ENCODE data around the gene MAP1A. TPM values are rescaled to one million over a fixed set of nuclear protein-coding genes. Genes with fewer than 3 reads are reported as not detected.

Gene MAP1A
- total RNA-seq, 1 experiment from 2014 or later, result 16.4 TPM

DNA sequence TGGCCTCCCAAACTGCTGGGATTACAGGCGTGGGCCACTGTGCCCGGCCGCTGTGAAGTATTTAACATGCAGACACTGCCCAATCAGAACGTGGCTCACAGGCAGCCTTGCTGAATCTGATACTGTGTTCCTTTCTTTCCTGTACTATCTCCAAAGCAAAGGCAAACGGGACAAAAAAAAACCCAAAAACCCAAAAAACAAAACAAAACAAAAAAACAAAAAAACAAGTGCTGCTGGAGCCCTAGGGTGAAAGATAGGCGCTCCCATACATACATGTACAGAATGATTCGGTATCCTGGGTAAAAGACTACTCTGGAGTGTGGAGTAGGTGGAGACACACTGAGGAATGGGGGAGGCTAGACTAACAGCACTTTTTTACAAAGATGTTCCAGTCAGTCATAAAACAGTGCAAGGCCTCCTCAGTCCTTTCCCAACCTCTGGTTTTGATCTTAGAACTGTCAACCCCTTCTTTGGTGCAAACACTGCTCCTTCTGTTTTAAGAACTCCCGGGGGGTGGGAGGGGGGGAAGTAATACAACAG is 7.7 kb upstream of the MAP1A start:
- in situ Hi-C loops (cut with HindIII; ENCODE audit: low sequenced_read_pairs), result no loop called here
- DNase-seq (ENCODE audit: low spot score), result peak; percentile 58

- peak; percentile 99 for DNase-seq (ENCODE audit: low spot score)
- in situ Hi-C loops (cut with HindIII; ENCODE audit: low sequenced_read_pairs), result no loop called here
Measured at GRCh38 chr15:43510200-43511011, 7.0 kb upstream of the MAP1A start.

DNA sequence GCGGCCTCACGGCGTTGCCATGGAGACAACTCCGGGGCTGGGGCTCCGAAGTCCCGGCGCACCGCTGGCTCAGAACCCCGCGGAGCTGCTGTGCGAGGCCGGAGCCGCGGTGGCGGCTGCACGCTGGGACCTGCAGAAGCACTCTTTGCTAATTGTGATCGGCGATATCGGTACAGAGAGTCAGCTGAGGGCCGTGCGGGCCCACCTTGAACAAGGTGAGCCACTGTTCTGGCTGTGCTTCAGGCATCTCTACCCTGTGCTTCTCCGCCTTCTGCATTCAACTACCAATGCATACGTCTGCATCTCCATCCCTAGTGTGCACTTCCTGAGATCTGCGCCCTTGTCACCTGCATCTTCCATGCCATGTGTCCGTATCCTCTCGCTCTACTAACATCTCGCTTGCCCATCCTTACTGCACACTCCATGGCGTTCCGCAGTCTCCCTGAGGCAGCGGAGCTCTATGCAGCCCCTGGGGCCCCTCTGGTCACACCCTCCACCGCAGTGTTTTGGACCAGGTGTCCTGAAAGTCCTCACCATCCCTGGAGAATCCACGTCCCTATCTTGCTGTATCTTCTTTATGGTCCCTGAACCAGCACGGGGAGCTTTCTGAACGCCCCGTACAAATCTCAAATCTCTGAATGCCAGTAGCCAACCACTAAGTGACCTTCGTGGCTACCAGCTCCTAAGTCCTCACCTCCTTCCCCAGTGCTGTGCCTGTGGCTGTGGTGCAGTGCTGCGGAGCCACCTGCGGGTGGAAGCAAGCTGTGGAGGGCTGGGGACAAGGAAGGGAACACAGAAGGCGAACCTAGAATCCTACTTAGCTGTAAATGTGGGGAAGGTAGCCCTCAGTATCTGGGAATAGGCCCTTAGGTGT is 6.2 kb upstream of the MAP1A start:
- DNase-seq (ENCODE audit: low spot score), result peak; percentile 74
- in situ Hi-C loops (cut with HindIII; ENCODE audit: low sequenced_read_pairs), result no loop called here

DNA sequence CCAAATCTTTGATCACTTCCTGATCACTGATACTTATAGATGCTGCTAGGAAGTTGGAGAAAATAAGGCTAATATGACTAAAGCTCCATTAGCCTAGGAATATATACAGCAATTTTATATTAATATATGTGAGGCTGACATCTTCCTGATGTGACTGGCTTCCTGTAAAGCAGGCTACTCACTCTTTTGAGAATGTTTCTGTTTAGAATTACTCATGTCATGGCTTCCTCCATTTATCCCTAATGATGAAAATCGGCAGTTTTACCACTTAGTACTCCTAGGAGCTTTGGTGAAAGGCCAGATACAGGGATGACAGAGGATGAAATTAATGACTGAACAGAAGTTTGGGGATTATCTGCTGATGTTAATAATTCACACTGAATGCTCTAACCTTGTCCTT is 3.9 kb upstream of the MAP1A start:
- in situ Hi-C loops (cut with HindIII; ENCODE audit: low sequenced_read_pairs), result no loop called here
- DNase-seq (ENCODE audit: low spot score), result no peak

- in situ Hi-C loops (cut with HindIII; ENCODE audit: low sequenced_read_pairs), result no loop called here
- peak; percentile 58 for DNase-seq (ENCODE audit: low spot score)
Measured at GRCh38 chr15:43514241-43515057, 3.0 kb upstream of the MAP1A start.

- DNase-seq (ENCODE audit: low spot score), result peak; percentile 22
- in situ Hi-C loops (cut with HindIII; ENCODE audit: low sequenced_read_pairs), result no loop called here
Measured at GRCh38 chr15:43515741-43516140, 1.7 kb upstream of the MAP1A start.

- in situ Hi-C loops (cut with HindIII; ENCODE audit: low sequenced_read_pairs), result no loop called here
- DNase-seq (ENCODE audit: low spot score), result peak; percentile 50
Measured at GRCh38 chr15:43516185-43516584, 1.2 kb upstream of the MAP1A start.

- DNase-seq (ENCODE audit: low spot score), result peak; percentile 61
- in situ Hi-C loops (cut with HindIII; ENCODE audit: low sequenced_read_pairs), result no loop called here
Measured at GRCh38 chr15:43516801-43517353, 531 bp upstream of the MAP1A start.

GRCh38 chr15:43518197-43518761 is 871 bp downstream of the MAP1A start:
- in situ Hi-C loops (cut with HindIII; ENCODE audit: low sequenced_read_pairs), result no loop called here
- DNase-seq (ENCODE audit: low spot score), result peak; percentile 86

DNA sequence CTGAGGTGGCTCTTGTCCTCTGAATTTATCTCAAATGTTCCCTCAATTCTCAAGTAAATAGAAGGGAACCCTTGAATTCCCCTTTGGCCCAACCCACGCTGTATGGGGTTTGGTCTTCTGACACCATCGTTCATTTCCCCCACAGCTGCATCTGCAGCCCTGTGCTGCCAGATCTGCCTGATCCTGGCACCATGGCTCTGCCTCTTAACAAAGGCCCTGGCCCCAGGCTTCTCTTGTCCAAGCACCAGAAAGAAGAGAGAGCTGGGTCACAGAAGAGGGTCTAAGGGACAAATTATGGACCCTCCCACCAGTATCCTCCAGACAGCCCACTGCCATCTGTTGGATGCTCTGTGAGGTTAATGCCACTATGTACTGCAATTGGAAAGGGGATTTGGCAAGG is 1.8 kb downstream of the MAP1A start:
- DNase-seq (ENCODE audit: low spot score), result peak; percentile 44
- in situ Hi-C loops (cut with HindIII; ENCODE audit: low sequenced_read_pairs), result no loop called here

DNA sequence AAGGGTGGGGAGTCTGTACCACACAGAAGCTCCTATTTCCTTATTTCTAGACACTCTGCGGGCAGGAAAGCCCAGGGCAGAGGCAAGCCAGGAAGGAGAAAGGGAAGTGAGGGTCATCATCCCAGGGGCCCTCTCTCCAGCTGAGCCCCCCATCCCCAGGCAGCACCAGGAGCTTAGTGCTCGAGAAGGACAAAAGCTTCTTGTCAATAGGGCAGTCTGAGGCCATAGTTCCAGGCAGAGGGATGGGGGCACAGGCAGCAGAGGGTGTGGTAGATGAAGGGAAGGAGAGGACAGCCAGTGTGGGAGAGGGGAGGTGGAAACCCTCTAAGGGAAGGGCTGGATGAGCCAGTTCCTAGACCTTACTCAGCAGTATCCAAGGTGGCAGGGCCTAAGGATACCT is 2.7 kb downstream of the MAP1A start:
- in situ Hi-C loops (cut with HindIII; ENCODE audit: low sequenced_read_pairs), result no loop called here
- no peak for DNase-seq (ENCODE audit: low spot score)

- in situ Hi-C loops (cut with HindIII; ENCODE audit: low sequenced_read_pairs), result no loop called here
- no peak for DNase-seq (ENCODE audit: low spot score)
Measured at GRCh38 chr15:43521419-43521818, 4.0 kb downstream of the MAP1A start.

DNA sequence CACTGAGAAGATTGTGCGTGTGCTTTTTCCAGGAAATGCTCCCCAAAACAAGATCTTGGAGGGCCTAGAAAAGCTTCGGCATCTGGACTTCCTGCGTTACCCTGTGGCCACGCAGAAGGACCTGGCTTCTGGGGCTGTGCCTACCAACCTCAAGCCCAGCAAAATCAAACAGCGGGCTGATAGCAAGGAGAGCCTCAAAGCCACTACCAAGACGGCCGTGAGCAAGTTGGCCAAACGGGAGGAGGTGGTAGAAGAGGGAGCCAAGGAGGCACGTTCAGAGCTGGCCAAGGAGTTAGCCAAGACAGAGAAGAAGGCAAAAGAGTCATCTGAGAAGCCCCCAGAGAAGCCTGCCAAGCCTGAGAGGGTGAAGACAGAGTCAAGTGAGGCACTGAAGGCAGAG is 4.8 kb downstream of the MAP1A start:
- in situ Hi-C loops (cut with HindIII; ENCODE audit: low sequenced_read_pairs), result no loop called here
- no peak for DNase-seq (ENCODE audit: low spot score)

GRCh38 chr15:43523646-43524045 is 6.2 kb downstream of the MAP1A start:
- no peak for DNase-seq (ENCODE audit: low spot score)
- in situ Hi-C loops (cut with HindIII; ENCODE audit: low sequenced_read_pairs), result no loop called here

DNA sequence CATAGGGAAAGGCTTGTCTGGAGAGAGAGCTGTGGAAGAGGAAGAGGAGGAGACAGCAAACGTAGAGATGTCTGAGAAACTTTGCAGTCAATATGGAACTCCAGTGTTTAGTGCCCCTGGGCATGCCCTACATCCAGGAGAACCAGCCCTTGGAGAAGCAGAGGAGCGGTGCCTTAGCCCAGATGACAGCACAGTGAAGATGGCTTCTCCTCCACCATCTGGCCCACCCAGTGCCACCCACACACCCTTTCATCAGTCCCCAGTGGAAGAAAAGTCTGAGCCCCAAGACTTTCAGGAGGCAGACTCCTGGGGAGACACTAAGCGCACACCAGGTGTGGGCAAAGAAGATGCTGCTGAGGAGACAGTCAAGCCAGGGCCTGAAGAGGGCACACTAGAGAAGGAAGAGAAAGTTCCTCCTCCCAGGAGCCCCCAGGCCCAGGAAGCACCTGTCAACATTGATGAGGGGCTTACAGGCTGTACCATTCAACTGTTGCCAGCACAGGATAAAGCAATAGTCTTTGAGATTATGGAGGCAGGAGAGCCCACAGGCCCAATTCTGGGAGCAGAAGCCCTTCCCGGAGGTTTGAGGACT is 6.9 kb downstream of the MAP1A start:
- in situ Hi-C loops (cut with HindIII; ENCODE audit: low sequenced_read_pairs), result no loop called here
- no peak for DNase-seq (ENCODE audit: low spot score)

DNA sequence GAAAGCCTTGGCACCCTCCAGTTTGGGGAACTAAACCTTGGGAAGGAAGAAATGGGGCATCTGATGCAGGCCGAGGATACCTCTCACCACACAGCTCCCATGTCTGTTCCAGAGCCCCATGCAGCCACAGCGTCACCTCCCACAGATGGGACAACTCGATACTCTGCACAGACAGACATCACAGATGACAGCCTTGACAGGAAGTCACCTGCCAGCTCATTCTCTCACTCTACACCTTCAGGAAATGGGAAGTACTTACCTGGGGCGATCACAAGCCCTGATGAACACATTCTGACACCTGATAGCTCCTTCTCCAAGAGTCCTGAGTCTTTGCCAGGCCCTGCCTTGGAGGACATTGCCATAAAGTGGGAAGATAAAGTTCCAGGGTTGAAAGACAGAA is 7.7 kb downstream of the MAP1A start:
- in situ Hi-C loops (cut with HindIII; ENCODE audit: low sequenced_read_pairs), result no loop called here
- no peak for DNase-seq (ENCODE audit: low spot score)

- no peak for DNase-seq (ENCODE audit: low spot score)
- in situ Hi-C loops (cut with HindIII; ENCODE audit: low sequenced_read_pairs), result no loop called here
Measured at GRCh38 chr15:43526261-43526930, 9.0 kb downstream of the MAP1A start.
